ENCODE measurements around the gene SEMA7A. TPM values are rescaled to one million over a fixed set of nuclear protein-coding genes. Genes with fewer than 3 reads are reported as not detected.

The SEMA7A gene
- polyA plus RNA-seq, 4 donors, result 6.6 to 7.9 (median 7.4) TPM

Other genes starting within 250 kb of the SEMA7A start
- gene STRA6, start 231.2 kb downstream of the SEMA7A start, polyA plus RNA-seq (ENCODE audit: insufficient read length in 4 of 4), result 10 to 100 TPM; 25.6 to 36.8 (median 33.1) TPM
- gene CCDC33, start 197.6 kb downstream of the SEMA7A start, polyA plus RNA-seq (ENCODE audit: insufficient read length in 4 of 4), result 1 to 10 TPM; 3.9 to 6.2 (median 5.2) TPM
- 1 to 10 TPM in 2 of 4 donors, under 1 TPM in 2; 0.57 to 1.3 (median 1.1) TPM for gene CYP11A1, start 66.3 kb downstream of the SEMA7A start, polyA plus RNA-seq (ENCODE audit: insufficient read length in 4 of 4)
- gene UBL7, start 27.2 kb upstream of the SEMA7A start, polyA plus RNA-seq (ENCODE audit: insufficient read length in 4 of 4), result 10 to 100 TPM; 60.4 to 73.9 (median 65.5) TPM
- 10 to 100 TPM; 12.9 to 16.1 (median 14.6) TPM for gene ARID3B, start 107.3 kb upstream of the SEMA7A start, polyA plus RNA-seq (ENCODE audit: insufficient read length in 4 of 4)
- gene CLK3, start 181.9 kb upstream of the SEMA7A start, polyA plus RNA-seq (ENCODE audit: insufficient read length in 4 of 4), result 10 to 100 TPM; 67.0 to 77.2 (median 72.2) TPM

Data from right renal pelvis (tissue), 4 donors.